Kidney glomerular epithelial cell (primary cell): Measurements from ENCODE around the gene OIP5.
A peak's percentile ranks its signal among the peaks of the same experiment; 100 is the strongest.
"Not testable (repeated sequence)": the region's sequence is repeated elsewhere in the genome, so short reads cannot be mapped to it uniquely, and the experiment has no call there.

Source experiments
- DNase-seq: peaks from one replicate; lab custom pipeline; 2025; lab: John Stamatoyannopoulos, UW

The OIP5 gene

GRCh38 chr15:41301587-41301986 lies 30.8 kb downstream of the OIP5 start:
- no peak for DNase-seq

- DNase-seq, result not testable (repeated sequence)
Observed at GRCh38 chr15:41301139-41301538, 31.3 kb downstream of the OIP5 start.

- no peak for DNase-seq
Observed at GRCh38 chr15:41292521-41292920, 39.9 kb downstream of the OIP5 start.

- DNase-seq, result no peak
Observed at GRCh38 chr15:41291065-41291631, 41.2 kb downstream of the OIP5 start.

- no peak for DNase-seq
Observed at GRCh38 chr15:41289953-41290352, 42.4 kb downstream of the OIP5 start.

- DNase-seq, result no peak
Observed at GRCh38 chr15:41288464-41288863, 43.9 kb downstream of the OIP5 start.

- DNase-seq, result no peak
Observed at GRCh38 chr15:41286665-41287333, 45.6 kb downstream of the OIP5 start.

- no peak for DNase-seq
Observed at GRCh38 chr15:41285285-41285684, 47.1 kb downstream of the OIP5 start.

GRCh38 chr15:41284427-41285177 lies 47.8 kb downstream of the OIP5 start:
- no peak for DNase-seq

- DNase-seq, result peak; percentile 94
Observed at GRCh38 chr15:41283653-41284426, 48.6 kb downstream of the OIP5 start.

- not testable (repeated sequence) for DNase-seq
Observed at GRCh38 chr15:41282980-41283652, 49.3 kb downstream of the OIP5 start.

GRCh38 chr15:41282436-41282835 lies 50.0 kb downstream of the OIP5 start:
- DNase-seq, result not testable (repeated sequence)

- peak; percentile 32 for DNase-seq
Observed at GRCh38 chr15:41281236-41281635, 51.2 kb downstream of the OIP5 start.

- no peak for DNase-seq
Observed at GRCh38 chr15:41279535-41280283, 52.7 kb downstream of the OIP5 start.

GRCh38 chr15:41278319-41278718 lies 54.1 kb downstream of the OIP5 start:
- no peak for DNase-seq

GRCh38 chr15:41276831-41277230 lies 55.6 kb downstream of the OIP5 start:
- no peak for DNase-seq

- DNase-seq, result no peak
Observed at GRCh38 chr15:41269887-41270286, 62.5 kb downstream of the OIP5 start.

GRCh38 chr15:41263891-41264351 lies 68.5 kb downstream of the OIP5 start:
- no peak for DNase-seq

GRCh38 chr15:41262571-41262970 lies 69.8 kb downstream of the OIP5 start:
- no peak for DNase-seq

- not testable (repeated sequence) for DNase-seq
Observed at GRCh38 chr15:41260924-41261323, 71.5 kb downstream of the OIP5 start.
